Left lobe of liver (tissue), 2 donors: Measurements from ENCODE around the gene ALX3. TPM values are rescaled to one million over a fixed set of nuclear protein-coding genes. Genes with fewer than 3 reads are reported as not detected.
"Not testable (repeated sequence)": the region's sequence is repeated elsewhere in the genome, so short reads cannot be mapped to it uniquely, and the experiment has no call there.

Experiments
- ATAC-seq: fragments of 200-7000 bp; cut with Tn5 transposase; one replicate; pipeline ENCODE4 v1.9.1; 2020; ENCODE audit warnings: mild to moderate bottlenecking, moderate library complexity
- DNase-seq: peaks from one replicate; pipeline ENCODE4 v3.0.0-alpha.2; 2020; ENCODE audit warnings: low spot score
- total RNA-seq: library from RNA; stranded (reverse); gene quantifications from one replicate; pipeline ENCODE4 v1.2.1, GENCODE V29; 2021
- donor health status: DM: no; HTN: no; CAD: no; lungs with moderate emphysema.
- donor health status: DM: no; HTN: yes; CAD: no.

The ALX3 gene
- total RNA-seq, 1 donor from 2014 or later: not detected

DNA sequence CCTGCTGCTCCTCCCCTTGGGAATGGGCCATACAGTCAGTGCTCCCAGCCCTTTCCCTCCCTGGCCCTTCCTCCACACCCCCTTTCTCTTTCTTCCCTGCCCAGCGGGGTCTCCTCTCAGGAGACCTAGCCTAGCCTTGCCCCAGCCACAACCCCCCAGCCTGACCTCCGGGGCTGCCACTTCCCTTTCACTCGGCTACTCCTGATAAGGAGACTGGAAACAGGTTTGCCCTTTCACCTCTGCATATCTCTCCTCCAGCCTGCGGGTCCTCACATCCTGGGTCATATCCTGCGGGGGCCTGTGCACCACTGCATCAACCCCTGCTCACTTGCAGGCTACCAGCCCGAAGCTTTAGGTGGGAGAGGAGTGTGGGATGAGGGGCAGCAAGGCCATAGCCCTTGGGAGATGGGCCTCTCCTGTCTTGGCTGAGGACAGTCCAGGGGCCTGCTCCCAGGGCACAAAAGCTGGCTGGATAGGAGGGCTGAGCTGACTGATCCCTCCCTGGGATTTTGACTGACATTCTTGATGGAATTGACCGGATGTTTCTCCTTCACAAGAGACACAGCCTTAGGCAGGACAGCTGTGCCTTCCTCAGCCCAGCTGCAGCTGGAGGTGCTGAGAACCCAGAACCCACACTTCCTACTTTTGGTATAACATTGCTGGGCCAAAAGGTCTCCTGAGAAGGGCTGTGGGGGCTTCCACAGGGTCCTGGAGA is 19.2 kb upstream of the ALX3 start:
- DNase-seq: no peak
- no peak for ATAC-seq

DNA sequence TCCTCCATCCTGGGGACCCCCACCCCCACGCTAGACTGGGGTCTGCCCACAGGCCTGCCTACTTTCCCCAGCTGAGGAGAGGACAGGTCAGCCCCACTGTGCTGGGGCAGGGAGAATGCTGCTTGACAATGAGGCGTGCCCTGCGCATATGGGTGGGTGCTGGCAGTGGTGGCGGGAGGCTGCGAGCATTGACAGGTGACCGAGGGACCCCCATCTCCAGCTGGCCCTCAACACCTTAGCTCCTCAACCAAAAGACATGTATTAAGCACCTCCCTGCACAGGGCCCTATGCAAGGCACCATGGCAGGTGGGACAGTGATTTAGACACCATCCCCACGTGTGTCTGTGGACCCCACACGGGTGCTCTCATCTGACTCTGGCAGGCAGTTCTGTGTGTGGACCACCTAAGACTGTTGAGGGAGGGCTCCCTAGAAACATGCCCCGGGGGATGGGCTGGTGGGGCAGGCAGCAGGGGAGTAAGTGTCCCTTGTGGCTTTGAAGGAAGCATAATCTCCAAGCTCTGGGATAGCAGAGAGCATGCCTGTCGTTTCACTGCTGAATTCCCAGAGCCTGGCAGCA is 18.4 kb upstream of the ALX3 start:
- ATAC-seq (no peak), DNase-seq (no peak)

DNA sequence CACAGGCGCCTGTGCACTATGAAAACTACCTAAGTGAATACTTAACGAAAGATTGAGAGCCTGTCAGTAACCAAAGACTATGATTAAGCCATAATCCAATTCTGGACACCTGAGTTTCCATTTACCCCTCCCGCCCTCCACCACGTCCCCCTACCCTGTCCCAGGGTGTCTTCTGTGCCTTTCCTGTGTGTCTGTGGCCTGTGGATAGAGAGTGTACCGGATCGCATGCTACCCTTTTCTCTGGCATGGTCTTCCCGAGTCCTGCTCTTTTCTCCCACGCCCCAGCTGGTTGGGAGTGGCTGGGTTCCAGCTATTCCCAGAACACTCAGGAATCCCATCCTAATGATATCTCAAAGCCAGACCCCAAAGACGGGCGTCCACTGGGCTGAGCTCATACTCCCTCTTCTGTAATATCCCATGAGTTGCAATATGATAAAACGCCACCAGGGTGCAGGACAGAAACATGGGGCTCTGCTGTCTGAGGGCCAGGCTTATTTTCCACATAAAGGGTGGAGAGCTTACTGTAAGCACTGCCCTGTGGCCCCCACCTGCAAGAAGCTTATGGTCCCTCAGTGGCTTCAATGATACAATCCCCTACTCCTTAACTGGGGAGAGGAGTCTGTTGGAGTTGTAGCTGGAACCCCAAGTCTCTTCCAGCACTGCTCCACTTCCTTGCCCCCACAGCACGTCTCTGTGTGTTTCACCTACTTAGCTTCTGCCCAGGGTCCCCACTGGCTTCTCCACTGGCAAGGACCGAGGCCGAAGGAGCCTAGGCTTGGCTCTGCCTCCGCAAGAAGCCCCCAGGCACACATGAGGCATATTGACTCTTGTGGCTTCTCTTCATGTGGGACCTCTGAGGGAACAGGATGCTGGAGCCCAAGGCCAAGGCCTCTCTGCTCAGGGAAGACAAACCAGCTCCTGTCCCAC is 17.6 kb upstream of the ALX3 start:
- DNase-seq: no peak
- peak; percentile 74 for ATAC-seq

DNA sequence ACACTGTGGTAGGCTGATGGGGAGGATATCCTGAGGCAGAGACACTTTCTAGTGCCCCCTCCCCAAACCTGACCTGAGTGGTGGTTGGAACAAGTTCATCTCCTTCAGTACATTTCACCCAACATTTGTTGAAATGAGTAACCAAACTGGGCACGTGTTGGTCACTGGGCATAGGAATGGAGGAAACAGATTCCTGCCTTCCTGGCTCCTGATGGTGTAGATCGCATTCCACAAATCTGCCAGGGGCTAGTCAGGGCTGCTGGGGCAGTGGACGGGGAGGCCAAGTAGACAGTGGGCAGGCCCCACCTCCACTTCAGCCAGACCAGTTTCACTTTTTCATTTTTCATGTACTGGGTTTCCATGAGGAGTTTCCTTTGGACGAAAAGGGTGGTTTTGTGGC is 16.5 kb upstream of the ALX3 start:
- ATAC-seq (no peak), DNase-seq (no peak)

DNA sequence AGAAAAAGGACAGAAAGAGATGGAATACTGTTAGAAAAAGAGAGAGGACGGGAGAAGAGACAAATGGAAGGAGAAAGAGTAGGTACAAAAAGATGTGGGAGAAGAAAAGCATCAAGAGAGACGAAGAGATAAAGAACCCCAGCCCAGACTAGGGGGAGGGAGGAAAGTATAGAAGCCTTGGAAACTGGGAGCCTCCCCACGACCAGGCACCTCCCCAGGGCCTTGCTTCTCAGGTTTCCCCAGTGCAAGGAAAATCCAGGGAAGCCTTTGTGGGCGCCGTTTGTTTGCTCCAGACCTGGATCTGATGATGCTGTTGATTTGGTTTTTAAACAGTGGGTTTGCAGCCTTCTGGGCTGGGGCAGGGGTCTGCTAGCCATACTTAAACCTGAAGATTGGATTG is 15.2 kb upstream of the ALX3 start:
- DNase-seq (no peak), ATAC-seq (no peak)

DNA sequence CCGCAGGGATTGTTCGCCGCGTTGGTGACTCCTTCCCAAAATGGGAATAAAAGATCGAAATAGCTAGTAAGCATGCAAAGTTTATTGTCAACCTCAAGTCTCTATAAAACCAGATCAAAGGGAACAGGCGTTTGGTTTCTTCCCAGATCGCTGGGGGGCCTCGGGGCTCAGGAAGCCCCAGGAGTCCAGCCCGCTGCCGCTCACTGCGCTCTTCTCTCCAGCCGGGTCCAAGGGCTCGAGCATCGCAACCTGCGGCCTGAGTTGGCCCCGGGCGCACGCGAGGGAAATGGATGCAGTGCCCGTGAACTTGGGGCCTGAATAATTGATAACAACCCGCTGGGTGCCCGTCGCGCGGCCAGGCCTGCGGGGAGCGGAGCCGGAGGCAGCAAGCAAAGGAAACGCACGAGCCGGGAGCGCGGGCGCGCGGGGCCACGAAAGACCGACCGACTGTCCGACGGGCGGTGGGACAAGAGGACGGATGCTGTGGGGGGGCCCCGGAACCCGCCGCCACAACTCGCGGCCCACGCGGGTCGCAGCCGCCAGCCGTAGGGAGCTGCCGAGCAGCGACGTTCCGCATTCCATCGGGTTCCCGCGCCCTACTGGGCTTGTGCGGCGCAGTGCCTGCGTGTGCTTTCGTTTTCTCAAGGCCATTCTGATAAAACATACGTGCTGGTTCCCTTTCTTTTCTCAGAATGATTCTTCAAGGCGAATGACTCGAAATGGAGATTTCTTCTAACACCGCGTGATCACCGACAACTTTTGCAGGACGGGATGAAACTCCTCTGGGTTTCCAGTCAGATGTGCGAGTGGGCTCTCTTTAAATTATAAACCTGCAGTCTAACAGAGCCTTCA is 14.0 kb upstream of the ALX3 start:
- peak; percentile 75 for ATAC-seq
- no peak for DNase-seq

DNA sequence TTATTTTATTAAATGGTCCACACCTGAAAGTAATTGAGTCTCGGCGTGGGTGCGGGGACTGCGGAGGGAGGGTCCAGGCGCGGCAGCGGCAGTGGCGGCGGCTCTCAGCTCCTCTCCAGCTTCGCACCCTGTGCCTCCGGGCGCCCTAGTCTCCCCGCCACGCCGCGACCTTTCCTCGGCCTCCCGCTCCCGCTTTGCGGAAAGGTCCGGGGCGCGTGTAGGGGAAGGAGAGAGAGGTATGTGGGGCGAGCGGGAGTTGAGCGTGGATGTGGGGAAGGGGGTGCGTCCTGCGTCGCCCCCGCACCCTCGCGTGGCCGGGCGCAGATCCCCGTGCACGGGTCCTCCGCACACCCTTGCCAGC is 13.4 kb upstream of the ALX3 start:
- DNase-seq (no peak), ATAC-seq (peak; percentile 13)

- no peak for ATAC-seq
- DNase-seq: no peak
Measured at GRCh38 chr1:110083061-110083865, 12.8 kb upstream of the ALX3 start.

DNA sequence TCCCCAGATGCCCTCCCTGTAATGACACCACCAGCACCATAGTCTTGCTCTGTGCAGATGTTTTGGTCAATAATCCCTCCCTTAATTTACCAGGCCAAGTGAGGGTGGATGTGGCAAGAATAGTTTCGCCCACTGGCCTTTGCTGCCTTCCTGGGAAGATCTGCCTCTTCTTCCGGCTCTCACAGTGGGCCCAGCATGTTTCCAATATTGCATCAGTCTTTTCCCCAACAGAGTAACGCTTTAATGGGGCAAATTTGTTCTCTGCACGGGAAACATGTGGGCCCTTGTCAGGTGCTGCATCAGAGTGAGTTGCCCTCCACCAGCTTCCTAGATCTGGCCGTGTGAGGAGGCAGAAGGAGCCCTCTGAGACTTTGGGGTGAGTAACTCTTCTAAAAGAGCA is 12.0 kb upstream of the ALX3 start:
- DNase-seq (no peak), ATAC-seq (no peak)

GRCh38 chr1:110081061-110081460 is 10.6 kb upstream of the ALX3 start:
- no peak for DNase-seq
- no peak for ATAC-seq

- not testable (repeated sequence) for ATAC-seq, DNase-seq
Measured at GRCh38 chr1:110079995-110080394, 9.5 kb upstream of the ALX3 start.

DNA sequence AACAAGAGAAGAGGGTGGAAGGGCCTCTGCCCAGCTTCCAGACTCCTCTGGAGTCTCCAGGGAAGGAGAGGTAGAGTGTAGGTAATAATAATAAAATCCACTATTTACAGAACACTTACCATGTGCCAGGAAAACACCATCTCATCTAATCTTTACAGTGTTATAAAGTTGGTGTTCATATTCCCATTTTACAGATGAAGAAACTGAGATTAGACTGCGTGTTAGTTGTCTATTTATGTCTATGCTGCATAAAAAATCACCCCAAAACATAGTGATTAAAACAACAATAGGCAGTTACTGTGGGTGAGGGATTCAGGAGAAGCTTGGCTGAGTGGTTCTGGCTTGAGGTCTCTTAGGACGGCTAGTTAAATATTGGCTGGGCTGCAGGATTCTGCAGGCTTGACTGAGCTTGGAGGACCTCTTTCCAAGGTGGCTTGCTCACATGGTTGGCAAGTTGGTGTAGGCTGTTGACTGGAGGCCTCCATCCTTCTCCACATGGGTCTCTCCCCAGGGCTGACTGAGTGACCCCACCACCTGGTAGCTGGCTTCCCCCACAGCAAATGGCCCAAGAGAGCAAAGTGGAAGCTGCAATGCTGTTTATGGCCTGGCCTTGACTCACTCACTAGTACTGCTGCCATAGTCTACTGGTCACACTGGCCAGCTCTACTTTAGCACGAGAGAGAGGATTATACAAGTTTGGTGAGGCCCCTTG is 6.5 kb upstream of the ALX3 start:
- no peak for DNase-seq
- no peak for ATAC-seq

DNA sequence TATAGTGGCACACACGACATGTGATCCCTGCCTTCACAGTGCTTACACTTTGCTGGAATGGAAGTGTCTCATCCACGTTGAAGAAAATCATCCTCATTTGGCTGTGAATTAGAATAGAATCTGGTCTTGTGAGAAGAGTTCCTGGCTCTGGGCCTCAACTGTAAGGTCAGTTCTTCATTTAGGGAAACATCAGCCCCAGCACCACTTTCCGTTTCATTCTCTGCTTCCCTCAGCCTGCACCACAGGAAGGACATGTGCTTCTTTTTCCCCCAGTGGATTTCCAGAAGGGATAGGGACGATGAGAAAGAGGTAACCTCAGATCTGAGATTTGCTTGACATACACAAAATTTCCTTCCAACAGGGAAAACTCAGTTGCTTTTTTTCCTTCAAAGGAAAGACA is 3.7 kb upstream of the ALX3 start:
- ATAC-seq: no peak
- DNase-seq: no peak

DNA sequence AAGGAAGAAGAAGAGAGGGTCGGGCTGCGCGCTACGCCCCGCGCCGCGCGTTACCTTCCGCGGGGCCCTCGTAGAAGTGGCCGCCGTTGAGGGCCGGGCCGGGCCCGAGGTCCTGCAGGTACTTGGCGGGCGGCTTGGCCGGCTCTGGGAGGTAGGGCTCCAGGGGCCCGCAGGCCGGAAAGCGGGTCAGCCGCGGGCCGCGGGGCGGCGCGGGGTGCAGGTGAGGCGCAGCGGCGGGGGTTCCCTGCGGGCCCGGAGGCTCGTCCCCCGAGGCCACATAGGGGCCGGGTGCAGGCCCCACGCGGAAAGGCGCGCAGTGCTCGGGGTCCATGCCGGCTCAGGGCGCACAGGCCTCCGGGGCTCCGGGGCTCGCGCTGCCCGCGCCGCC is 196 bp downstream of the ALX3 start:
- DNase-seq: no peak
- peak; percentile 55 for ATAC-seq

DNA sequence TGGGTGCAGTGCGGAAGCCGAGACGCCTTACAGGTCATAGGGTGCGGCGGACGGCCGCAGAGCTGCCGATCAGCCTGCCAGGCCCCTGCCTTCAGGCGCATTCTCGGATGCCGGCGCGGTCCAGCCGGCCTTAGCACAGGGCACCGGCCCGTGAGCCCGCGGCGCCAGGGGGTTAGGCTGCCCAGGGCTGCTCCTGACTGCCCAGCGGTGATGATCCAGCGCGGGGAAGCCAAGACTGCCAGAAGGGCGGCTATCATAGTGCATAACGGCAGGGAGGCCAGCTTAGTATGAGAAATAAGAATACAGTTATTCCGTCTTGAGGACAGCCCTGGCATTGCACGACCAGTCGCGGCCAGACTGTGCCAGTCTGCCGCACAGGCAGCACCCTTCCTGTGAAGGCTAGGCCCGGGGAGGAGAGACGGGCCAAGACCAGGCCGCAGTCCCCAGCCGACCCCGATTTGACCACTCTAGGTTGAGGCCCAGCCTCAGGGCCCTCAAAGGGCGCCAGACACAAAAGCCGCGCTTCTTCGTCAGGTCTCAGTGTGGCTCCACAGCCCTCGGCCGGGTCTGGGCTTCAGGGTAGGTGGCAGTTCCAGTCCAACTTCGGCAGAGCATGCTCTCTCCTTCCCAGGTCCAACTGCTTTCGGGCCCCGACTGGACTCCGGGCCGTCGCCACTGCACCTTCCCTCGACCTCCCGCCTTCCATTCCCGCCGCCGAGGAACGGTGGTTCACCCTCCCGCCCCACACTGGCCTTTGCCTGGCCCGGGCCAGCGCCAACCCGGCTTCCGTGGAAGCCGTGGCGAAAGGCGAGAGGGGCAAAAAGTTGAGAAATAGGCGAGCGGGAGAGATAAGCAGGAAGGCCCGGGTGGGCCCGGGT is 829 bp downstream of the ALX3 start:
- ATAC-seq (peak; percentile 72), DNase-seq (no peak)

GRCh38 chr1:110068646-110069403 is 1.6 kb downstream of the ALX3 start:
- no peak for ATAC-seq
- DNase-seq: no peak

GRCh38 chr1:110067893-110068645 is 2.4 kb downstream of the ALX3 start:
- ATAC-seq: no peak
- no peak for DNase-seq
